ENCODE data around the gene DEFB132.
"Not testable (repeated sequence)": the region's sequence is repeated elsewhere in the genome, so short reads cannot be mapped to it uniquely, and the experiment has no call there.

The DEFB132 gene, protein sequence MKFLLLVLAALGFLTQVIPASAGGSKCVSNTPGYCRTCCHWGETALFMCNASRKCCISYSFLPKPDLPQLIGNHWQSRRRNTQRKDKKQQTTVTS

DNA sequence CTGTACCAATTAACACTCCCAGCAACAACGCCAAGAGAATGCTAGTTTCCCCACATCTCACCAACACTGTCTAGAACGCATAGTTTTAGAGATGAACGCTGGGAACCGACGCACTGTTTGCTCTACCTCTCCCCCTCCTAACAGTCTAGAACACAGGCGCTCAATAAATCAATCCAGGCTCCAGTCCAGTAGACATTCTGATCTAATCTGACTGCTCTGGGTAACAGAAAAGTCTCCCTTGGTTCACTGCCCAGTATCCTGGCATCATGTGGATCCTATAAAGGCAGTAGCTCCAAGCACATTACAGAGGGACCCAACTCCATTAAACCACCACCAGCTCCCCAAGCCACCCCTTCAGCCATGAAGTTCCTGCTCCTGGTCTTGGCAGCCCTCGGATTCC is at the start of gene DEFB132:
Gene DEFB132, plus strand, starts transcription at position 306 of the 400 bp plus-strand sequence. Its CDS starts 55 bp downstream, at position 361.
- DNase-seq: no peak

DNA sequence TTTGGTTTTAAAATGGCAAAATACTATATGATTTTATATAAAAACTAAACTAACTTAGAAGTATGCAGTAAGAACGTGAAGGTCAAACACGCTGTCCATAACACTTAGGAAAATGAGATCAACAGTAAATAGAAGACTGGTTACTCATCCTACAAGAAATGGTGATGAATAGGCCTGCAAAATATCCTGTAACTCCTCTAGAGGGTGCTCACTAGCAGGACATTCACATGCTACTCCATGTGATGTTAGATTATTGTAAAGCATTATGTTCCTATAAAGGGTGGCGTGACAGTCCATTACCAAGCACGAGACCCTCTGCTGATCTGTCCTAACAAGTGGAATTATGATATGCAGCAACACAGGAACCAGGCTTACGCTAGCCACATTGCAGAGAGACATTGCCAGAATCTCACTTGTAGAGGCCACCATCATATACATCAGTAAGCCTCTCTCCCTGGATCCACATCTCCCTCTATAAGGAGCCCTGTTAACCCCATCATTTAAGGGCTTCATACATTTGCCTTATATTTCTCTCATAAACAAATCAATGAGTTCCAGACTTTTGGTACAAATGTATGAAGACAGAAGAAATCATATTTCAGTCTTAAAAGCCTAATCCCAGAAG is 48.5 kb upstream of the DEFB132 start:
- peak; percentile 62 for DNase-seq

DNA sequence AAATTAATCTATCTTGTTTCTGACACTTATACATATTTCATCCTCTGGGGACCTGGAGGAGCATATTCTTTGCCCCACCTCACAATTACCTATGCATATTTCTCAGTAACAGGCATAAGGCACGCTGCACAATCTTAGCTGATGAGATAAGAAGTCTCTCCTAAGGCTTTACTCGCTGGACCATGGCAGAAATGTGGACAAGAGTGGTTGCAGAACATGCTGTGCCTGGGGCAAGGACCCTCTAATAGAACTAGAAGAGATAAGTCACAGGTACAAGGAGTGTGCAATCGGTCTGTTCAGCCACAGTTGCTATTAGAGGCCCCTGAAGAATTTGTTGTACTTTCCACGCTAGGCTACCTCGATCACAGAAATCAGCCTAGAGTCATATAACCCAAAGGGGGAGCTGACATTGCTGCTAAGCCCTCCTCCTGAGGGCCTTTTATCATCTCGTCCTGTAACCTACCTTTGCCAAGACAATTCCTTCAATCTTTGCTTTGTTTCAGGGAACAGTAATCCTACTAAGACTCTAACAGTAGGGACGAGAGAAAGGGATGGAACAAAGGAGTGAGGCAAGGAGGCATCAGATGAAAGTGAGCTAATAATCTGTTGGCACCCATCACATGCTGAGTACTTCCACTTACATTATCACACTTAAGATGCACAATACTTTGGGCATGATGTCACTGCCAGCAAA is 46.6 kb upstream of the DEFB132 start:
- DNase-seq: no peak

DNA sequence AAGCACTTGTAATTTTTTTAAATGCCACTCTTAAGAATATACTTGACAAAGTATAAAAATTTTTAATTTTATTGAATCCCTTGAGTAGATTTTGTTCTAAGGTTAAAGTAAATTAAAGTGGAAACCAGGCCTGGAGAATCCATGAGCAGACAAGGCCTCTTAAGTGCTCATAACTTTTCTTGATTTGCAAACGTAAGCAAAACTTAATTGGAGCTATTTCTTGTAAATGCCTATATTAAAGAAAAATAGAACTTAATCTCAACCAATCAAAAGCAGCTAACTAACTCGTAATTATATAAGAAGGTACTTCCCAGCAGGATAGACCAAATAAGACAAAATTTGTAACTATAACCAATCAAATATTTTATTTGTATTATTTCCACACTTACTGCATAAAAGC is 43.1 kb upstream of the DEFB132 start:
- no peak for DNase-seq

DNA sequence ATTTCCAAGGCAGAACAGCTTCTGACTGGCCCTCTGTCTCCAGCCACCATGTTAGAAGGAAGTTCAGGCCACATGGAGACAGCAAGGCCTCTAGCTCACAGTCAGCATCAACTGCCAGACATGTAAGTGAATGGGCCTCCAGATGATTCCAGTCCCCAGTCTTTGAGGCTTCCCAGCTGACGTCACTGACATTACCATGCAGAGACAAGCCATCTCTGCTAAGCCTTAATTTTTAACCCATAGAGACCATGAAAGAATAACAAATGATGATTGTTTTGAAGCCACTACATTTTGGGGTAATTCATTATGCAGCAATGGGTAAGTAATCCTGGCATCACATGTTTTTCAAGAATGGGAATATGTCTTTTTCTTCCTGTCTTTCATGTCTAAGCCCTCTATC is 41.7 kb upstream of the DEFB132 start:
- no peak for DNase-seq

DNA sequence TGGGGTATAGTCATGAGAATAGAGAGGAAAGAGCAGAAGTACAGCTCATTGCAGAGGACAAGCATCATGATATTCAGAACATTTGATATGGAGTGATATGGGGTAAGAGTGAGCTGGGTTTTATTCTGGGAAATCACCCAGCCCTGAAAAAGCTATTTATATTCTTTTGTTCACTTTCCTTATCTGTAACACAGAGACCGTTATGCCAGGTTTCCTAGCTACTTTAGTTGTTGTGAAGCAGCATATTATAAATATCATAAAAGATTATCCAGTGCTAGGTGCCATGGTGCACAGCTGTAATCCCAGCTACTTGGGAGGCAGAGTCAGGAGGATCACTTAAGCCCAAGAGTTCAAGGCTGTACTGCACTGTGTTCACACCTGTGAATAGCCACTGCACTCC is 40.3 kb upstream of the DEFB132 start:
- DNase-seq: no peak

DNA sequence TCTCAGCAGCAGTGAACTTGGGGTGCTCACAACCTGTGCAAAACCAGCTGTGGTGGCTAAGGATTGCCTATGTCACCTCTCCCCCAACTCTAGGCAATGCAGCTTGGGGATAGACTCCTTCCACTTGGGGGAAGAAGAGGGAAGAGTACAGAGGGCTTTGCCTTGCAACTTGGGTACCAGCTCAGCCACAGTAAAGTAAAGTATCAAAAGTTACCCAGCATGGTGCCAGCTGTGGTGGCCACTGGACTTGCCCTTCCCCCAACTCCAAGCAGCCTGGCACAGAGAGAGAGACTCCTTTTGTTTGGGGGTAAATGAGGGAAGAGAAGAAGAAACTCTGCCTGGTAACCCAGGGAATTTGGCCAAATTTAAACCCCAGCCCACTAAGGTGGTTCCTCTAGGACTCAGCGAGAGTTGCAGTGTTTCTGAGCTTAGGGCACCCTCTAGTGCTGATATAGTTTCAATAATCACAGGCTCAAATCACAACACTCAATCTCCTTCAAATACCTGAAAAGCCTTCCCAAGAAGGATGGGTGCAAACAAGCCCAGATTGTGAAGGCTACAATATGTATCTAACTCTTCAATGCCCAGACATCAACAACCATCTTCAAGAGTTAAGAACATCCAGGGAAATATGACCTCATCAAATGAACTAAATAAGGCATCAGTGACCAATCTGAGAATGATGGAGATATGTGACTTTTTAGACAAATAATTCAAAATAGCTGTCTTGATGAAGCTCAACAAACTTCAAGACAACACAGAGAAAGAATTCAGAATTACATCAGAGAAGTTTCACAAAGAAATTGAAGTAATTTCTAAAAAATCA is 38.0 kb upstream of the DEFB132 start:
- peak; percentile 31 for DNase-seq

DNA sequence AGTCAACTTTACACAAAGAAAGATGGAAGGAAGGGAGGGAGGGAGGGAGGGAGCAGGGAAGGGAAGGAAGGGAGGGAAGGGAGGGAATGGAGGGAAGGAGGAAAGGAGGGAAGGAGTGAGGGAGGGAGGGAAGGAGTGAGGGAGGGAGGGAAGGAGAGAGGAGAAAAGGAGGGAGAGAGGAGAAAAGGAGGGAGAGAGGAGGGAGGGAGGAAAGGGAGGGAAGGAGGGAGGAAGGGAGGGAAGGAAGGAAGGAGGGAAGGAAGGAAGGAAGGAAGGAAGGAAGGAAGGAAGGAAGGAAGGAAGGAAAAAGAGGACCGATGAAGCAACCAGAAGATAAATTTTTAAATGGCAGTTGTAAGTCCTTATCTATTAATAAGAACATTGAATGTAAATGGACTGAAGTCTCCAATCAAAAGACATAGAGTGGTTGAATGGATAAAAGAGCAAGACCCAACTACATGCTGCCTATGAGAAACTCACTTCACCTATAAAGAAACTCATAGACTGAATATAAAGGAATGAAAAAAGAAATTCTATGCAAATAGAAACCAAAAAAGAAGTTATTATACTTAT is 36.2 kb upstream of the DEFB132 start:
- DNase-seq: no peak

DNA sequence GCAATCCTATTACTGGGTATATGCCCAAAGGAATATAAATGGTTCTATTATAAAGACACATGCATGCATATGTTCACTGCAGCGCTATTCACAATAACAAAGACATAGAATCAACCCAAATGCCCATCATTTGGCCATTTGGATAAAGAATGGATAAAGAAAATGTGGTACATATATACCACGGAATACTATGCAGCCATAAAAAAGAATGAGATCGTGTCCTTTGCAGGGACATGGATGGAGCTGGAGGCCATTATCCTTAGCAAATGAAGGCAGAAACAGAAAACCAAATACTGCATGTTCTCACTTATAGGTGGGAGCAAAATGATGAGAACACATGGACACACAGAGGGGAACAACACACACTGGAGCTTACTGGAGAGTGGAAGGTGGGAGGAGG is 31.6 kb upstream of the DEFB132 start:
- DNase-seq: not testable (repeated sequence)

DNA sequence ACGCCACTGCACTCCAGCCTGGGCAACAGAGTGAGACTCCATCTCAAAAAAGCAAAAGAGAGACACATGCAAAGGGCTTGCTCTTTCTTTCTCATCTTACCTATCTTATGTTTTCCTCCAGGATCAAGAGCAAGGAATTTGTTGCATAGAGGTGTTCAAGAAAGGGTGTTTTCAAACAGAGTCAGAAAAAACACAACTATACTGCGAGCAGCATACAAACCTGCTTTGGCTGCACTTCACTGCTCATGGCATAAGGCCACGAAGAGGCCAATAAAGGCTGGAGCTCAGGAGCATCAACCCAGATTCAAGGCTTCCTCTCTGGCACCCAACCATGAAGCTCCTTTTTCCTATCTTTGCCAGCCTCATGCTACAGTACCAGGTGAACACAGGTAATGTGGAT is 30.6 kb upstream of the DEFB132 start, which contains the start of gene DEFB129:
Gene DEFB129, plus strand, starts transcription at position 301 of the 400 bp plus-strand sequence. Its CDS starts 31 bp downstream, at position 332.
- DNase-seq: no peak

DNA sequence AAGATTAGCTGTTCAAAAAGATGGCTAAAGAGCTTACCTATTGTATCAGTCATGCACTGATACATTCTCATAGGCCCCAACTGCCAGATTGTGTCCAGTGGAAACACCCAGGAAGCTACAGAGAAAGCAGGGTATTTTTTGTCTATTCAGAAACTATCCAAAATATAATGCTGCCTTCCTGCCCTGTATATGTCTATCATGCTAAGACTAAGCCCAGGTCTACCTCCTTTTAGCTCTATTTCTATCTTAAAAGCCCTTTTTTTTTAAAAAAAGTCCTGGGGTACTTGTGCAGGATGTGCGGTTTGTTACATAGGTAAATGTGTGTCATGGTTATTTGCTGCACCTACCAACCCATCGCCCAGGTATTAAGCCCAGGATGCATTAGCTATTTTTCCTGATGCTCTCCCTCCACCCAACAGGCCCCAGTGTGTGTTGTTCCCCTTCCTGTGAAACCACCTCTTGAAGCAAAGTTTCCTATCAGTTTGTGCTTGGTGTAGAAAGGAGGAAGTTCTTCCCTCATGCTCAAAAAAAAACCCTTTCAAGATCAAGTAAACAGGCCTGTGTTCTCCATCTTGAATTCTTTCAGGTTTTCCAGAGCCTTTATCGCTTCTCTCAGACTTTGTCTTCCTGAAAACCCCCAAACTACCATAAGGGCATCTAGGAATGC is 30.0 kb upstream of the DEFB132 start:
- DNase-seq: no peak

DNA sequence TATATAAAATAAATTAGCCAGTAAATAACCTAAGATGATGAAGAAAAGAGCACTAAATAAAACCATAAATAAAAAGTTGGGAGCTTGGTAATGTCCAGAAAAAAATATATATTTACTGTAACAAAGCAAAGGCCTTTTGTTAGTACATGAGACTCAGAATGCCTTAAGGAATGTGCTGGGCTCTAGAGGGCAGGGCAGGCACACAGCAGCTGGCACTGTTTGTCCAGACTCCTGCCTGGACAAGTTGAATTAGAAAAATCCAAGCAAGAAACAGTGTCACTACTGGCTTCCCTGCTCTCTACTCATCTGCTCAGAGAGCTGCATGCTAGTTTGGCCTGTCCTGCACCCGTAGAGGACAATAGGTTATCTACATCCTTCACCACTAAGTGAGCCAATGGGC is 21.6 kb upstream of the DEFB132 start:
- DNase-seq: no peak

DNA sequence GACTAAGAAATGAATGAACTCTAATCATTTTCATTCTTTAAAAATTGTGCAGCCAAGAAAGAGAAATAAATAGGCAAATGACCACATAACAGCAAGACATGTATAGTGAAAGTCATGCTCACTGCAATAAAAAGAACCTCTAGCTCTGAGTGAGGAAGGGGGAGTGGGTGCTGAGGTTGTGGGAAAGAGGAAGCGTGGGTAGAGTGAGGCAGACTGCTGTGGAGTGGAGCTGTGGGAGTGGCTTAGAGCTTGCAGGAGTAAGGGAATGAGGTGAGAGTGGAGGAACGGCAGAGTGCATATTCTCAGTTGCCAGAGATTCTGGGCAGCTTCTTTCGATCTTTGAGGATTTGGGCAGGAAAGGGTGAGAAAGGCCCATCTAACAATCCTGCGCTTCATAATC is 20.0 kb upstream of the DEFB132 start:
- no peak for DNase-seq

DNA sequence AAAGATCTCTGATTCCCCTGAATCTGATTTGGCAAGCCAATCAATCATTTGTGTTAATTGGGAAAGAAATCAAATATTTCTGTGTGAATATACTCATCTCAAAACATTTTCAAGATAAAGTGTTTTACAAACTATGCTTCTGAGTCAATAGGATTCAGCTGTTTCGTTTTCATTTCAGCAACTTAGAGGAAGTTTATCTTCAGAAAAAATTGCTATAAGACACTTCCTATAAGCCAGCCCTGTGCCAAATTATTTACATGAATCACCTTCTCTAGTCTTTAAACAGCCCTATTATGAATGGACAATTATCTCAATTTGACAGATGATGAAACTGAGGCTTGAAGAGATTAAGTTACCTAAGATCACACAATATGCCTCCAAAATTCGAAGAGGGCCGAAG is 19.6 kb upstream of the DEFB132 start:
- no peak for DNase-seq

DNA sequence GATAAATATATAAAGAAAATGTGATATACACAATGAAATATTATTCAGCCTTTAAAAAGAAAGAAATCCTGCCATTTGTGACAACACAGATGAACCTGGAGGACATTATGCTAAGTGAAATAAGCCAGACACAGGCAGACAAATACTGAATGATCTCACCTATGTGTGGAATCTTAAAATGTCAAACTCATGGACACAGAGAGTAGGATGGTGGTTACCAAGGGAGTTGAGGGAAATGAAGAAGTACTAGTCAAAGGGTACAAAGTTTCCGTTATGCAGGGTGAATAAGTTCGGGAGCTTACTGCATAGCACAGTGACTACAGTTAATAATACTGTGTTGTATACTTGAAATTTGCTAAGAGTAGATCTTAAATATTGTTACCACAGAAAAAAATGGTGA is 14.6 kb upstream of the DEFB132 start:
- no peak for DNase-seq

DNA sequence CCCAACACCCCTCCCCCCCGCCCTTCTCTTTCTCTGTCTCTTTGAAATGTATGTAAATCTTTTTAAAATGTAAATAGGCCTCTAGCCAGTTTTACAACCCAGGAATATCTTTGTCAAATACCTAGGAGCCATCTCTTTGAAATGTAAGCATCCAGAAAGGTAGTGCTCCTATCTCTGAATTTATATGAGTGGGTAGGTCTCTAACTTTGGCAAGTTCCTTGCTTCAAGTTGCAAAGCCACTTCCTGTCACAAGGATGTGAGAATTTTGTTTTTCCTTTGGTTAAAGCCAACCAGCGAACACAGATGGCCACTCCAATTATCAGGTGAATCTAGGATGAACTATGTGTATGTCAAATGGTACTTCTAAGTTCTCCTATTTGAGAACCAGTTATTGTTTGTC is 6.2 kb upstream of the DEFB132 start:
- no peak for DNase-seq

DNA sequence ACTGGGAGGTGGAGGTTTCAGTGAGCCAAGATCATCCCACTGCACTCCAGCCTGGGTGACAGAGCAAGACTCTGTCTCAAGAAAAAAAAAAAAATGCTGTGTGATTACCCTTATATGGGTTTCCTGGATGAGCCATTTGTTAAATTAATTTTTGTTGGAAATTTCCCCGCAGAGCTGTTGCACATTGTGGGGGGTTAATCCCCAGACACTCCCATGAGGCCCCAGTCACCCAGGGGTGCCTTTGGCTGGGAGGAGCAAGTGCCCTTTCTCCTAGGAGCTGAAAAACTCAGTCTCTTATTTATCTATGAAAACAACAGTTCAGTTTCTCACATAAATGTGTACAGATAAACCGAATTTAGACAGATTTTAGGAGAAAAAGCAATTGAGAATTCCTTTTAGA is 4.7 kb upstream of the DEFB132 start:
- DNase-seq: no peak

DNA sequence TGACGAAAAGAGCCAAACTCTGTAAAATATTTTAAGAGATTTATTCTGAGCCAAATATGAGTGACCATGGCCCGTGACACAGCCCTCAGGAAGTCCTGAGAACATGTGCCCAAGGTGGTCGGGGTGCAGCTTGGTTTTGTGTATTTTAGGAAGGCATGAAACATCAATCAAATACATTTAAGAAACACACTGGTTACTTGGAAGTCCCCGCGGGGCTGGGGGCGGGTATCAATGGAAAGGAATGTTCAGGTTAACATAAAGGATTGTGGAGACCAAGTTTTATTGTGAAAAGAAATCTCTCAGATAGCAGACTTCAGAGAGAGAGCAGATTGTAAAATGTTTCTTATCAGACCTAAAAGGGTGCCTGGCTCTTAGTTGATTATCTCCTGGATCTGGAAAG is 4.1 kb upstream of the DEFB132 start:
- DNase-seq: not testable (repeated sequence)

DNA sequence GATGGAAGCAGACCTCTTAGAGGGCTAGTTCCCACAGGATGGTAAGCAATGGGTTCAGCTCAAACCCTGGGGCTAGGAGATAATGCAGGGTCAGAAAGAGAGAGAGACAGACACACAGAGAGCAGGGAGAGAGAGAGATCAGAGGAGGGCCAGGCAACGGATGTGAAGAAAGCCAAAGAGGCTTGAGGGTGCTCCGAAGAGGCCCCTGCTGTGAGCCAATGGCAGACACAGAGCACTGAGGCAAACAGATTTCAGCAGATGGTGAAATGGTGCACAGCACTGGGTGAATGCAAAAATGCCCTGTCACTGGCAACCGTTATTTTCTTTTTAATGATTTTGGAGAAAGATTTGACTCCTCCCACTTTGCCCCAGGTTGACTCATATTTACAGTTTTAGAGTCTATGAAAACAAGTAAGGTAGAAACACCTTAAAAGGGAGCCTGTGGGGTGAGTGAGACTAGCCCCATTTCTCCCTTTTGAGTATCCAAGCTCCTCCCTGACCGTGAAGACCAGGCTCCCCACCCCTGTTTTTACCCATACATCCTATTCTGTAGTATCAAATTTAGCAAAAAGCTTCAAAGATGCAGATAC is 840 bp downstream of the DEFB132 start:
- no peak for DNase-seq

DNA sequence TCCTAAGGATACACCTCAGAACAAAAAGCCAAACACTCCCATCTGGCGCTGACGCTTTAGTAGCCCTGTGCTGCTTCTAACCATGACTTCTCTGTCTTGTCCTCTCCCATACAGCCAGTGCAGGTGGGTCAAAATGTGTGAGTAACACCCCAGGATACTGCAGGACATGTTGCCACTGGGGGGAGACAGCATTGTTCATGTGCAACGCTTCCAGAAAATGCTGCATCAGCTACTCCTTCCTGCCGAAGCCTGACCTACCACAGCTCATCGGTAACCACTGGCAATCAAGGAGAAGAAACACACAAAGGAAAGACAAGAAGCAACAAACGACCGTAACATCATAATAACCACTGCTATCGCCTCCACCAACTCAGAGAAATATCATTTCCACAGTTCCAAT is 1.4 kb downstream of the DEFB132 start:
- DNase-seq: peak; percentile 32

DNA sequence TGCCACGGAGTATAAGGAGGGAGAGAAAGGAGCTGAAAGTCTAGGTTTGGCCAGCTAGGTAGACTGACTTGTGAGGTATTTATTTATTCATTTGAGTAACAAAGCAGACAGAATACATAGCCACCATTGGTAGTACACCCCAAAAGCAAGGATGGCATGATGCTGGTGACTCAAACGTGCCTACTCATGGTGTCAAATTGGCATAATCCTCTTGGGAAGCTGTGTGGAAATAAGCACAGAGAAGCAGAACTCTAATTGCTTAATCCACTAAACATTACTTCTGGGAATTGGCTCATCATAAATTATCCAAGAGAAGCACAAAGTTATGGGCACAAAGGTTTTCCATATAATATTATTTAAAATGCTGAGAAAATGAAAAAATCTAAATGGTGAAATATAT is 2.5 kb downstream of the DEFB132 start:
- no peak for DNase-seq

DNA sequence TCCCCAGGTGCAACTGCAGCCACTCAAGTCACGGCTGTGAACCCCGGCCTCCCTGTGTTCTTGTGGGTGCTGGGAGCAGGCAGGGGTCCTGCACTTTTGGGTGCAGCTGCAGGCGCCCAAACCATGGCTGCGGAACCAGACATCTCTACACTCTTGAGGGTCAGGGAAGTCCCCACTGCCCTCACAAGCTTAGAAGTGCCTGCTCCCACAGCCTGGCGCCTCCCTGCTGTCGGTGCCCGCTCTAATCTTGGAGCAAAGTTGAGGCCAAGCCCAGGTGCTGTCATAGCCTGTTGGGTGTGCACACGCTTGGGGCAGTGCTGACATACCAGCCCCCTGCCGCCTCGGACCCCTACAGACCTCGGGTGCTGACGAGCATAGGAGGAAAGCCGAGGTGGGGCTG is 6.2 kb downstream of the DEFB132 start:
- no peak for DNase-seq
